Measurements from ENCODE around the gene PRMT9.

Gene PRMT9

DNA sequence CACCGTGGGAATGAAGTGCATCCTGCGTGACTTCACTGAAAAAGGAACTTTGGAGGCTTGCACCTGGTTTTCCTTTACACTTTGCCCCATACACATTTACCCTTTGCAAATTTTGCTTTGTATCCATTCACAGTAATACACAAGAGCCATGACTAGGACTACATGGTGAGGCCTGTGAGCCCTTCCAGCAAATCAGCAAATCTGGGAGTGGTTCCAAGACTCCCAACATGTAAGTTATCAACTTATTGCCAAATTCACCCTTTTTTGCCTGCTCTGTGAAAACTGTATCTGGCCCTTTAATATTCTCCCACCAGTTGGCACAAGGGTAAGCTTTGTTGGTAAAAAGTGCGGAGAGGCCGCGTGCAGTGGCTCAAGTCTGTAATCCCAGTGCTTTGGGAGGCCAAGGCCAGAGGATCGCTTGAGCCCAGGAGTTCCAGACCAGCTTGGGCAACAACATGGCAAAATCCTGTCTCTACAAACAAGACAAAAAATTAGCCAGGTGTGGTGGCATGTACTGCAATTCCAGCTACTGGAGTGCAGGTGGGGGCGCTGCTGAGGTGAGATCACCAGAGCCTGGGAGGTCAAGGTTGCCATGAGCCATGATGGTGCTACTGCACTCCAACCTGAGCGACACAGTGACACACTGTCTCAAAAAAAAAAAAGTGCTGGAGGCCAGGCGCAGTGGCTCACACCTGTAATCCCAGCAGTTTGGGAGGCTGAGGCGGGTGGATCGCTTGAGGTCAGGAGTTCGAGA is 5.0 kb downstream of the PRMT9 start:
- no peak for DNase-seq (ENCODE audit: low spot score)

DNA sequence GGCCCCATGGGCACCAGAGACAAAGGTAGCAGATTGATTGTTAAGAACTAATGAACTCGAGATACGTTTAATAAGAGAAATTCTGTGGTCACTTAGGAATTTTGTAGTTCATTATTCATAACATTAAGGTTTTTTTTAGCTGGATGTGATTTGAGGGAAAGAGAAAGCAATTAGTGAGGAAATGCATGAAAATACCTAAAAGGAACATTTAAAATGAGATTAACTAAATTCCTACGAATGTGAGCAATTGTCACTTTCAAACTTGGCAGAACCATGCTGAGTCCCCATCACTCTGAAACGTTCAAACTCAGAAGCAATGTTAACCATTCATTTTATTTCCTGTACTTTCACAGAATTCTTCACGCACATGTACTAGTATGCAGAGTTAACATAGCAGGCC is 5.9 kb downstream of the PRMT9 start:
- DNase-seq (ENCODE audit: low spot score) = no peak

DNA sequence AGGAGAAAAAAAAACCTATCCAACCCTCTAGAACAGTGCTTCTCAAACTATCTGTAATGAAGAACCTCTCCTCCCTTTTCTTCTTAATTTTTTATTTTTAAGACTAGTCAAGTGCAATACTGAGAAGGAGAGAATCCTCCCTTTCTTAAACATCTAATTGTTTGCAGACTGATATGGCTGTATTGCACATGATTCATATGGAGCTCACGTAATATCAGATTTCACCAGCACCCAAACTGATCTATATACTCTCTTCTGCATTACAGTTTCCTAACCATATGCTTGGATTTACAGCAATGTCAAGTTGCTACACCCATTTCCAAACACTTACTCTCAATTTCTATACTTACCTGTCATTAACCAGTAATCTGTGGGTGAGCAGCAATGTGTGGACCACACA is 9.5 kb downstream of the PRMT9 start:
- no peak for DNase-seq (ENCODE audit: low spot score)

DNA sequence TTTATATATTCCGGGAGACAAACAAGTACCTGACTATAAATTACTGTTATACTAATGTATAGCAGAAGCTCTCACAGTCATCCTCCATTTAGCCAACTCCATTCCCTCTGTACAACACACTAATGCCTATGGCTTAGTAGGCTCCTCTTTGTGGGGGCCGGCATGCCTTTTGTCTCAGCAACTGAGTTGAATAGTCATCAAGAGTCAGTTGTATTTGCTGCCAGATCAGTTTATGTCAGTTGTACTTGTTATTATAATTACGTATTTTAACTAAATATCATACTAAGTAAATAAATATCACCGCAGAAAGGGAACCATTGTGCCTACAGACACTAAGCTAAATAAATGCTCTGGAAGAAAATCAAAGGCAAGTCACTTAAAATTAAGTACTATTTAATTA is 9.9 kb downstream of the PRMT9 start:
- DNase-seq (ENCODE audit: low spot score) = no peak

DNA sequence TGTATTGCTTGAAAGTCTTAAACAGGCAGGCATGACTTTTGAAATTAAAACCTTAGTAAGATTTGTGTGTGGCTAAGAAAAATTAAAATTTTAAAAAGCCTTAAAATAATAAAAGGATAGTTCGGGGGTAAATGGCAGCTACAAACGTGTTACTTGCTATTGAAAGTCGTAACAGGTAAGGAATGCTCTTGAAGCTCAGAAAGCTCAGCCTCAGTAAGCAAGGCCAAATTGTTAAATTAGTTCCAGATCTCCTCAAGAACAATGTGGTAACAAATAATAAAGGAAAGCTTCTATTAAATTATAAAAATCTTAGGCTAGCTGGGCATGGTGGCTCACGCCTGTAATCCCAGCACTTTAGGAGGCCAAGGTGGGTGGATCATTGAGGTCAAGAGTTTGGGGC is 25.5 kb downstream of the PRMT9 start:
- DNase-seq (ENCODE audit: low spot score) = no peak

DNA sequence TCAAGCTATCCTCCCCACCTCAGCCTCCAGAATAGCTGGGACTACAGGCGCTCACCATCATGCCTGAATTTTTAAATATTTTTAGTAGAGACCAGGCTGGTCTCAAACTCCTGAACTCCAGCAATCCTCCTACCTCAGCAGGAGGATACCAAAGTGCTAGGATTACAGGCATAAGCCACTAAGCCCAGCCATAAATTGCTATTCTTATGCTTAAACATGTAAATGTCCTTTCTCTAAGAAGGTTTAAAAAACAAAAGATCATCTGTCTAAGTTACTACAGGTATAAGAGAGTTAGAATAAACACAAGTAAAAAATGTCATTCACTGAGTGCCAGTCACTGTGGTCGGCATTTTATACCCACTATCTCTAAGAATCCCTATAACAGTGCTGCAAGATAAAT is 28.3 kb downstream of the PRMT9 start:
- DNase-seq (ENCODE audit: low spot score) = no peak

DNA sequence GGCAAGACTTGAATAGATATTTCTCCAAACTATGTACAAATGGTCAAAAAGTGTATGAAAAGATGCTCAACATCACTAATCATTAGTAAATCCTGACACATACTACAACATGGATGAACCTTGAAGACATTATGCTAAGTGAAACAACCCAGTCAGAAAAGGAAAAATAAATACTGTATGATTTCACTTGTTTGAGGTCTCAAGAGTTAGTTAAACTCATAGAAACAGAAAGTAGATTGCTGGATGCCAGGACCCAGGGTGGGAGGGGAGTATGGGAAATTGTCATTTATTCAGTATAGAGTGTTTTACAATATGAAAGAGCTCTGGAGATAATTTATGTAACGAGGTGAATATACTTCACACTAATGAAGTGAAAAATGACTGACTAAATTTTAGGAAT is 32.4 kb downstream of the PRMT9 start:
- no peak for DNase-seq (ENCODE audit: low spot score)

DNA sequence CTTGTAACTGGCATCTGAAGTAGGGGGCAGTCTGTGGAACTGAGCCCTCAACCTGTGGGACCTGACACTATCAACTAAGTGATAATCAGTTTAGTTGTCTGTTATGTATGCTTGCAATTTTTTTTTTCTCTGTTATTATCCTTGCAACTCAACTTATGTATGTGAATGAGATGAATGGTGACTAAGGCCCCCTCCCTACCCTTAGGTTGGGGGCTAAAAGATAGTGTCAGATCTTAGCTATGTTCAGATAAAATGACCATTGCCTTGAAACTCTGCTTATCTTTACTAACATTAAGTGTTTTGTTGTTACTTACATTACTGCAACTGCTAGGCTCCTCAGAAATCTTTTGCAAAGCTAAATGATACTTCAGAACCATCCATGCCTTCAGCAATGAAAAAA is 35.3 kb downstream of the PRMT9 start:
- DNase-seq (ENCODE audit: low spot score) = no peak

DNA sequence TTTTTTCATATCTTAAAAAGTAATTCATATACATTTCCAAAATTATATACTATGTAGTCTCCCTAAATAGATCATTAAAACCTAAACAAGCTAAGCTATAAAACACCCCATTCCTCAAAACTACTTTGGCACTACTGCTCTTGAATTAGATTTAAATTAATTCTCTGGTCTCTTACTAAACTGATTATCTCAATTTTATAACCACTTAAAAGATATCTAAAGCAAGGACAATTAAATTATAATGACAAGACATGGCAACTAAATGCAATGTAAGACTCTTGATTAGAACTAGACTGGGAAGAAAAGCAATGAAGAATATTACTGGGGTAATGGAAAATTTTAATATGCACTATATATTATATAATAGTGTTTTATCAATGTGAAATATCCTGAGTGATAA is 38.9 kb downstream of the PRMT9 start:
- no peak for DNase-seq (ENCODE audit: low spot score)

DNA sequence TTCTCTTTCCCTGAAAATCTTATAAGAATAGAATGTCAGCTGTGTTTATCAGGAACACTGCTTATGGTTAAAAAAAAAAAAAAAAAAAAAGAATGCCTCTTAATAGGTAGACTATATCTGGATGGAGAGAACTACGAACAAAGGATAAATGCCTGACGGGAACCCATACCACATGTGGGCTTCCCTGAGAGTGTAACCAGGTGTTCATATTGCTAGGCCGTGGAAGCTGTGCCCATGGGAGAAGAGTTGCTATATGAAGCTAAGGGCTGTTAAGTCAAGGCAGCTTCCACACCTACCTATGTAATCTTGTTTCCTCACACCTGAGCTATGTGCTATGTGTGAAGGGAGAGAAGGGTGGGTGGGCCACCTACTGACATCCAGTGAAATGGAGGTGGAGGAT is 39.5 kb downstream of the PRMT9 start:
- no peak for DNase-seq (ENCODE audit: low spot score)

DNA sequence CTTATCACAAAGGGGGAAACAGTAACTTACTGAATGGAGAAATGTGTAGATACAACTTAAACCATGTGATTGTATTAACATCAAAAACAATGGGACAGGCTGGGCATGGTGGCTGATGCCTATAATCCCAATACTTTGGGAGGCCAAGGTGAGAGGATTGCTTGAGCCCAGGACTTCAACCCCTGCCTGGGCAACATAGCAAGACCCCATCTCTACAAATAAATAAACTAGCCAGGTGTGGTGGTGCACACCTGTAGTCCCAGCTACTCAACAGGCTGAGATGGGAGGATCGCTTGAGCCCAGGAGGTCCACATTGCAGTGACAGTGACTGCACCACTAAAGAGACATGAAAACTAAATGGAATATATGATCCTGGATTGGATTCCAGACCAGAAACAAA is 40.3 kb downstream of the PRMT9 start:
- DNase-seq (ENCODE audit: low spot score) = no peak

DNA sequence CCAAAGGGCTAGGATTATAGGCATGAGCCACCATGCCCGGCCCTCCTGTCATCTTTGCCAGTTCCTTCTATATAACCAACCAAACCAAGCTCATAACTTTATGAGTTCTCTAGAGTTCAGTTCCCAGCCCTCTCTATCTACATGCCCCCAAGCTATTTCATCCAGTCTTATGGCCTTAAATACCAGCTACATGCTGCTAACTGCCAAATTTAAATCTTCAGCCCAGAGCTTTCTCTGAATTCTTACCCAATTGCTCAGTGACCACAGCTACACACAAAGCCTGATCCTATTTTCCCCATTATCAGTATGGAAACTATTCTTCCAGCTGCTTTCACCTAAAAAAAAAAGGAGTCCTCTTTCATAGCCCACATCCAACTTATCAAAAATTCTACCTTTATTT is 43.6 kb downstream of the PRMT9 start:
- DNase-seq (ENCODE audit: low spot score) = no peak

DNA sequence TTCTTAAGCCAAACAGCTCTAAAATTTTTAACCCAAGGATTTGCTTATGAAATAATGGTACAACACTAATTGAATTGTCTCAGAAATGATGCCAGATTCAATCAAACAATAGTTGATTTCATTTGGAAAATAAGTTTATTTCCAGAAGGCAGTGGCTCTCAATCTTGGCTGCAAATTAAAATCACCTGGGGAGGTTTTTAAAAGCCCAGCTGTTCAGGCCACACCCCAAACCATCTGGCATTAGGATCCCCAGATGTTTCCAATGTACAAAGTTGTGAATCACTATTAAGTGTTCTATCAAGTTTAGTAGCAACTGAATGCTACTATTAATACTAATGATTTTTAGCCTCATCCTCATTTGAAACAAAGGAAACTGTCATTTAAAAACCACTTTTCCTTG is 44.6 kb downstream of the PRMT9 start:
- no peak for DNase-seq (ENCODE audit: low spot score)

DNA sequence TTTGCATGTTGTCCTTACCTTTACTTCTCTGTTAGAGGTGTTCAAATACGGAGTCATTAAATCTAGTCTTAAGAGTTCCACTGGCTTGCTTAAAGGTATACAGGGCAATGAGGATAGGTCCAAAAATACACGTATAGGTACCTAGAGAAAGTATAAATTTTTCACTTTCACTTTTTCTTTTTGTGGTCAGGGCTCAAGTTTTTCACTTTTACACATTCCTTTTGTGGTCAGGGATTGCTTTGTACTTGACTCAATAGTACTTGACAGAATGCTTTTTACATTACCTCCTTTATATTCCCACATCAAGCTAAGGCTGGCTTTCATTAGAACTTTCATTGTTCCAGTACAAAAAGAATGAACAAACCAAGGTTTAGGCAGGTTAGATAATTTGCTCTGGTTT is 45.0 kb downstream of the PRMT9 start:
- no peak for DNase-seq (ENCODE audit: low spot score)

DNA sequence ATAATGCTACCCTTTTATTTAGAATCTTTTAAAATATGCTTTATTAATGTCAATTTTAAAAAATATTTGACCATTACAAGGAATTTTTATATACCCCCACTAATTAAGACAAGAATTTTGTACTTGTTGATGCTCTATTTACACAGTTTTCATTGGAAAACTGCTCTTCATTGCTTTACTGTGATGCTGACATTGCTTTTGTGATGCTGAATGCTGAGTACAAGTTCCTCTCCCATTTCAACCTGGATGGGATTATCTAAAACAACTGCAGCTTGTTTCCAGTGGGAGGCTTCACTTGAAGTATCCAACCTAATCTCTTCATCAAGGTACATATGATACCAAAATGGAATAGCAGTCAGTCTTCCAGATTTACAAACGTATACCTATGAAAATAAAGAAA is 45.6 kb downstream of the PRMT9 start:
- DNase-seq (ENCODE audit: low spot score) = no peak

DNA sequence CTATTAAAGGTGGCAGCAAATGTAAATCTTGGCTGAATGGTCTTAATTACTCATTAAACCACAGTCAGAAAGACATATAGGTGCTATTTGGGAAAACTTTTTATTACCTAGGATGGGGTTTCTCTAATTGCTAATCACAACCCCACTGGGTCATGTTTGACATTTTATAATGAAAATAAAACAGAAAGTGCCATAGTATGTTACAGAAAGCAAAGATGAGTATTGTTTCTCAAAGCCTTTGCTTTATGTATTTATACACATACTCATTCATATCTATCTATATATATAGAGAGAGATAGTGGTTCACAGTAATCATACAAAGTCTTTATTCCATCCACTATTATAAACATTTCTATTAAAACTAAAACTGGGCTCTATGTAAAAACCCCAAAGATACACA is 48.6 kb downstream of the PRMT9 start:
- no peak for DNase-seq (ENCODE audit: low spot score)

DNA sequence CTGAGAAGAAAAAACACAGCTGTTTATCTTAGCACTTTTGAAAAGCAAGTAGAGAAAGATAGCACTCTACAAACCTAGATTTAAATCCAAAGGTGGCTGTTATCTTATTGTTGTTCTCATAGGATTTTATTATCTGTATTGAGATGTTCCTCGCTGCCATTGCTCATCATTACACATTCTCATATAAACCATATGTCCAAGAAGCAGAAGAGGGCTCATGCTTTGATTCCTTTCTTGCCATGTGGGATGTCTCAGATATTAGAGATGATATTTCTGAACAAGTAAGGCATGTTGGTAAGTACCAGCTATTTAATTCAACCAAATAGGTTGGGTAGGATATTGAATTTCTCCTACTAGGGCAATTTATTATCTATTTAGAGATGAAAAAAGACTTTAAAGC is 50.3 kb downstream of the PRMT9 start:
- no peak for DNase-seq (ENCODE audit: low spot score)

DNA sequence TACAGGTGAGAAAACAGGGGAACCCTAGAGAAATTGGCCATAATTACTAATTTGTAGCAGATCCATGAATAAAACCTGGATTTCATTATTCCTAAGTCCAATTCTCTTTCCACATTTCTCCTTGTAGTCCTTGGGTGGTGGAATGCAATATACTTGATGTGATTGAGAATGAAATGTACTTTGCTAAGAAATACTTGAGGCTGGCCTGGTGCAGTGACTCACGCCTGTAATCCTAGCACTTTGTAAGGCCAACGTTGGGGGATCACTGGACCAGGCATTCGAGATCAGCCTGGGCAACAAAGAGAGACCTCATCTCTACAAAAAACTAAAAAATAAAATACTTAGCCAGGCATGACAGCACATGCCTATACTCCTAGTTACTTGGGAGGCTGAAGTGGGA is 50.9 kb downstream of the PRMT9 start:
- no peak for DNase-seq (ENCODE audit: low spot score)

DNA sequence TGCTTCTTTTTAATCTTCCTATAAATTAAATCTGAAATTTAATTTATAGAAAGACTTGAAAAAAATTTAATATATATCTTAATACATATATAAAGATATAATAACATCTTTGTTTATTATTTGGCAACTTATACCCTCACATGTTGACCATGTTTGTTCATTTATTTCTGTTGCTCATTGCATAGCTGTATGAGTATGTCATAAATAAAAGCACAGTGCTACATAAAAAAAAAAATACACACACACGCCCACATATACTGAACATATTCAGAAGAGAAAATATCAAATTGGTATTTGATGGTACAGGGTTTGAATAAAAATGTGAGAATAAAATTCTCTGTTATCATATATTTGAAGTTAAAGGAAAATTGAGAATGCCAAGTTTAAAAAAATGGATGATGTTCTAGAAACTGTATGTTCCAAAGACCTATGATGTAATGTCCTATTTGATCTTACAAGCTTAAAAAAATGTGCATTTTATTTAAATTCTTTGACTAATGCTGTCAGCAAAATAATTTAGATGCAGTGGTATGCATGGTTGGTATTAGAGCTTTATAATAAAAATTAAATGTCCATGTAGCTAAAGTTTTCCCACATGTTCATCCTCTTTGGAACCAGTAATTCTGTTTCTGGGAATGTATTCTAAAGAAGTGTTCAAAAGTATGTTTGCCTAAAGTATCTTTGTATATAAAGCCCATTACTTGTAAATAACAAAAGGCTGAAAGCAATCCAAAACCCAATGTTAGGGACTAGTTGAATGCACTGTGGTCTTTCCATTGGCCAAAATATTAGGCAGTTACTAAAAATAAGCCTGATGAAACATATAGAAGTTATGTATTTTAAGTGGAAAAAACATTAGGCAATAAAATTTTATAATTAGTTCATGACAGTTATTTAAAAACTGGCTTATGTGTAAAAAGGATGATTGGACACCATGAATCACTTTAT is 53.9 kb downstream of the PRMT9 start:
- DNase-seq (ENCODE audit: low spot score) = no peak

DNA sequence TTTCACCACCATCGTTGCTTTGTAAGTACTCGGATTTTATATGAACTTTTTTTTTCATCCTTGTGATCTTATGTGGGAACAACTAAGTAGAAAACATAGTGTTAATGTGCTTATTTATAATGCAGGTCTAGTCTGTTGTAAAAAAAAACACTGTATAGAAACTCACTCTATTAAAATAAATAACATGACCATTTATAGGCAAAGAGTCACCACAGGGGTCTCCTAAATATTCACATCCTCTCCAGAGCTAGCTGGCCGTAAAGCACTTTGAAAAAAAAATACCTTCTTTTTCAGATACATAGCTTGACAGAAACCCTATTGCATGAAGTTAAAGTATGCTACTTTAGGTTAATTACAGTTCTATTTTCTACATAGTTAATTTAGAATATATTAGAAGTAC is 55.5 kb downstream of the PRMT9 start:
- DNase-seq (ENCODE audit: low spot score) = no peak

DNA sequence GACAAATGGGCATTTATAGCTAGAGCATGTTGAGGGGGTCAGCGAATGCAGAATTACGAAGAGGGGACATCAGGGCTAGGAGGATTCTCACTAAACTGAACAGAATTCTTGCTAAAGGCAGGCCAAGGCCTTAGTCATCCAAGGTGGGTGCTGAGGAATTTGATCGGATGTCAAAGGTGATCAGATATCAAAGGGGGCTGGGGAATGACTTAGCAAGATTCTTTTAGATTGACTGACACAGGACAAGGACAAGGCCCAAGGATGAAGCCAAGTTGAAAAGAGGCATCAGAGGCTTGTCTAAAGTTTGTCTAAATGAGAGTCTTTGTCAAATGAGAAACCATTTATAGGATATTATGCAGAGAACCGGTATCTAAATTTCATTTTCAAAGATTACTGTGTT is 57.1 kb downstream of the PRMT9 start:
- no peak for DNase-seq (ENCODE audit: low spot score)

DNA sequence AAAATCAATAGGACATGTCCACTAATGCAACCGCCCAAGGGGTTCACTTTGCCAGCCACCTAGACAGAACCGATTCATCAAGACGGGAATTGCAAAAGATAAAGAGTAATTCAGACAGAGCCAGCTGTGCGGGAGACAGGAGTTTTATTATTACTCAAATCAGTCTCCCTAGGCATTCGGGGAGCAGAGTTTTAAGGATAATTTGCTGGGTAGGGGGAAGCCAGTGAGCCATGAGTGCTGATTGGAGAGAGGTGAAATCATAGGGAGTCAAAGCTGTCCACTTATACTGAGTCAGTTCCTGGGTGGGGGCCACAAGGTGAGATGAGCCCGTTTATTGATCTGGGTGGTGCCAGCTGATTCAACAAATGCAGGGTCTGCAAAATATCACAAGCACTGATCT is 58.2 kb downstream of the PRMT9 start:
- no peak for DNase-seq (ENCODE audit: low spot score)

DNA sequence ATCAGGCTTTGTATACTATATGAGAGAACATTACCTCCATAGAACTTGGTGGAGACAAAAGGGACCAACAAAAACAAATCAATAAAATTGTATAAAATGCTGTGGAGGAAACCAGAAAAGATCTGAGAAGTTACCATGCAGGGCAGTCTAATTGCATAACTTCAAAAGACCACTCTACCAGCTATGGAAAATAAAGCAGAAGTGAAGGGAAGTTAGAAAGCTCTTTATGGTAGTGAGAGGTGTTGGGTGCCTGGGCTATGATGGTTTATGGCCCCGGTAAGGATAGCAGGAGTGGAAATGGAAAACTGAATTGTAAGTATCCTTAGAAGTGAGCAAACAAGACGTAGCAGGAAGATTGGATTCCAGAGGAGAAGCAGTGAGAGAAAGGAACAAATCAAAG is 63.6 kb downstream of the PRMT9 start:
- DNase-seq (ENCODE audit: low spot score) = no peak

Measured in pons (tissue), 1 donor.